Muscle layer of duodenum (tissue), 2 donors: Measurements from ENCODE around the gene SLC39A12.

Experiments
- H3K27ac ChIP-seq: one replicate; pipeline ENCODE4 v1.7.0; 2013; ENCODE audit warnings: mild to moderate bottlenecking, low read length
- H3K27me3 ChIP-seq: one replicate; pipeline ENCODE4 v1.7.0; 2013; ENCODE audit warnings: low read depth, mild to moderate bottlenecking, control low read depth, low read length
- H3K36me3 ChIP-seq, 2 donors: one replicate each; pipeline ENCODE4 v1.7.0; 2013; ENCODE audit warnings: low read length in 2 of 2, control low read depth in 1 of 2, mild to moderate bottlenecking in 1 of 2; ENCODE audit not compliant: insufficient read depth in 2 of 2, control insufficient read depth in 1 of 2
- H3K4me1 ChIP-seq, 2 donors: one replicate each; pipeline ENCODE4 v1.7.0; 2013; ENCODE audit warnings: low read length in 2 of 2, mild to moderate bottlenecking in 2 of 2, control low read depth in 1 of 2, moderate library complexity in 1 of 2; ENCODE audit not compliant: insufficient read depth in 2 of 2, control insufficient read depth in 1 of 2
- H3K4me3 ChIP-seq, 2 donors: one replicate each; pipeline ENCODE4 v1.7.0; 2013; ENCODE audit warnings: low read length in 2 of 2, low read depth in 1 of 2, mild to moderate bottlenecking in 1 of 2
- H3K9me3 ChIP-seq, 2 donors: one replicate each; pipeline ENCODE4 v1.7.0; 2013; ENCODE audit warnings: low read length in 2 of 2, control low read depth in 1 of 2, mild to moderate bottlenecking in 1 of 2; ENCODE audit not compliant: control insufficient read depth in 1 of 2
- donor health status: healthy.

SLC39A12 gene

GRCh38 chr10:18068401-18068800, 116.7 kb downstream of the SLC39A12 start:
- no peaks in the 10 kb centered on the region for H3K36me3 ChIP-seq
- no peak overlapping the region for H3K27ac ChIP-seq
- no peak overlapping the region for H3K4me3 ChIP-seq
- no peaks in the 10 kb centered on the region for H3K9me3 ChIP-seq
- H3K4me1 ChIP-seq = no peaks in the 10 kb centered on the region
- H3K27me3 ChIP-seq = no peaks in the 10 kb centered on the region

GRCh38 chr10:18071591-18071990, 119.9 kb downstream of the SLC39A12 start:
- Histone ChIP-seq H3K36me3 (no peaks in the 10 kb centered on the region), H3K9me3 (no peaks in the 10 kb centered on the region), H3K4me1 (no peaks in the 10 kb centered on the region), H3K4me3 (no peak overlapping the region), H3K27me3 (no peaks in the 10 kb centered on the region), H3K27ac (no peak overlapping the region)

GRCh38 chr10:18073314-18073713, 121.6 kb downstream of the SLC39A12 start:
- no peaks in the 10 kb centered on the region for H3K4me1 ChIP-seq
- no peak overlapping the region for H3K27ac ChIP-seq
- no peaks in the 10 kb centered on the region for H3K36me3 ChIP-seq
- no peaks in the 10 kb centered on the region for H3K27me3 ChIP-seq
- no peaks in the 10 kb centered on the region for H3K9me3 ChIP-seq
- H3K4me3 ChIP-seq = no peak overlapping the region

- H3K9me3 ChIP-seq = no peaks in the 10 kb centered on the region
- no peaks in the 10 kb centered on the region for H3K36me3 ChIP-seq
- H3K4me1 ChIP-seq = peaks cover 0 to 7% of the 10 kb centered on the region in 2 donors
- H3K27ac ChIP-seq = no peak overlapping the region
- no peak overlapping the region for H3K4me3 ChIP-seq
- no peaks in the 10 kb centered on the region for H3K27me3 ChIP-seq
Observed at GRCh38 chr10:18075881-18076280, 124.2 kb downstream of the SLC39A12 start.

- H3K27me3 ChIP-seq = no peaks in the 10 kb centered on the region
- H3K4me1 ChIP-seq = peaks cover 0 to 7% of the 10 kb centered on the region in 2 donors
- no peaks in the 10 kb centered on the region for H3K9me3 ChIP-seq
- H3K27ac ChIP-seq = no peak overlapping the region
- H3K4me3 ChIP-seq = no peak overlapping the region
- H3K36me3 ChIP-seq = no peaks in the 10 kb centered on the region
Observed at GRCh38 chr10:18079665-18080295, 128.1 kb downstream of the SLC39A12 start.

GRCh38 chr10:18082381-18082780, 130.7 kb downstream of the SLC39A12 start:
- Histone ChIP-seq H3K27ac (no peak overlapping the region), H3K9me3 (no peaks in the 10 kb centered on the region), H3K27me3 (no peaks in the 10 kb centered on the region), H3K4me3 (no peak overlapping the region), H3K4me1 (peaks cover 0 to 17% of the 10 kb centered on the region in 2 donors), H3K36me3 (no peaks in the 10 kb centered on the region)

- no peak overlapping the region for H3K27ac ChIP-seq
- H3K36me3 ChIP-seq = no peaks in the 10 kb centered on the region
- peaks cover 0 to 16% of the 10 kb centered on the region in 2 donors for H3K4me1 ChIP-seq
- H3K9me3 ChIP-seq = no peaks in the 10 kb centered on the region
- H3K27me3 ChIP-seq = no peaks in the 10 kb centered on the region
- no peak overlapping the region for H3K4me3 ChIP-seq
Observed at GRCh38 chr10:18085855-18086254, 134.1 kb downstream of the SLC39A12 start.

- Histone ChIP-seq H3K27ac (no peak overlapping the region), H3K27me3 (no peaks in the 10 kb centered on the region), H3K4me3 (no peak overlapping the region), H3K36me3 (no peaks in the 10 kb centered on the region), H3K4me1 (peaks cover 0 to 16% of the 10 kb centered on the region in 2 donors), H3K9me3 (no peaks in the 10 kb centered on the region)
Observed at GRCh38 chr10:18086746-18087145, 135.0 kb downstream of the SLC39A12 start.

- Histone ChIP-seq H3K36me3 (no peaks in the 10 kb centered on the region), H3K4me1 (peaks cover 0 to 16% of the 10 kb centered on the region in 2 donors), H3K4me3 (no peak overlapping the region), H3K27ac (peak overlapping the region; percentile 5), H3K27me3 (no peaks in the 10 kb centered on the region), H3K9me3 (no peaks in the 10 kb centered on the region)
Observed at GRCh38 chr10:18087355-18087754, 135.6 kb downstream of the SLC39A12 start.
